ENCODE results near the gene SLC22A1.

DNA sequence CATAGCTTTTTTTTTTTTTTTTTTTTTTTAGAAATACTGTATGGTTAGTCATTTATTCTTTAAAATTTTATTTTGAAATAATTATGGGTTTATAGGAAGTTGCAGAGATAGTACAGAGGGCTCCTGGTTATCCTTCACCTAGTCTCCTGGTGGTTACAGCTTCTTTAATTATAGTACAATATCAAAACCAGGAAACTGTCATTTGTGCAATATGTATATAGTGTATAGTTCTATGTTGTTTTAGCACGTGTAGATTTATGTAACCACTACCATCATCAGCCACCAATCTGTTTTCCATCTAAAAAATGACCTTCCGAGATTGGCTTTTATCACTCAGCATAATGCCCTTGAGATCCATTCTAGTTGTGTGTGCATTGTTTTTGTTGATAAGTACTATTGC, 82.3 kb downstream of the SLC22A1 start:
- TF ChIP-seq POLR2AphosphoS5 (IDR thresholded peaks at IDR 0.05) (no peak), POLR2A (IDR thresholded peaks at IDR 0.05) (no peak)
- TF ChIP-seq, protein P1, sequence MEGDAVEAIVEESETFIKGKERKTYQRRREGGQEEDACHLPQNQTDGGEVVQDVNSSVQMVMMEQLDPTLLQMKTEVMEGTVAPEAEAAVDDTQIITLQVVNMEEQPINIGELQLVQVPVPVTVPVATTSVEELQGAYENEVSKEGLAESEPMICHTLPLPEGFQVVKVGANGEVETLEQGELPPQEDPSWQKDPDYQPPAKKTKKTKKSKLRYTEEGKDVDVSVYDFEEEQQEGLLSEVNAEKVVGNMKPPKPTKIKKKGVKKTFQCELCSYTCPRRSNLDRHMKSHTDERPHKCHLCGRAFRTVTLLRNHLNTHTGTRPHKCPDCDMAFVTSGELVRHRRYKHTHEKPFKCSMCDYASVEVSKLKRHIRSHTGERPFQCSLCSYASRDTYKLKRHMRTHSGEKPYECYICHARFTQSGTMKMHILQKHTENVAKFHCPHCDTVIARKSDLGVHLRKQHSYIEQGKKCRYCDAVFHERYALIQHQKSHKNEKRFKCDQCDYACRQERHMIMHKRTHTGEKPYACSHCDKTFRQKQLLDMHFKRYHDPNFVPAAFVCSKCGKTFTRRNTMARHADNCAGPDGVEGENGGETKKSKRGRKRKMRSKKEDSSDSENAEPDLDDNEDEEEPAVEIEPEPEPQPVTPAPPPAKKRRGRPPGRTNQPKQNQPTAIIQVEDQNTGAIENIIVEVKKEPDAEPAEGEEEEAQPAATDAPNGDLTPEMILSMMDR (IDR thresholded peaks at IDR 0.05): no peak

Measured in breast epithelium (tissue), 3 donors.